Measurements from ENCODE around the gene TRIM47. TPM values are rescaled to one million over a fixed set of nuclear protein-coding genes. Genes with fewer than 3 reads are reported as not detected.

Gene TRIM47
- total and polyA plus RNA-seq, 2 of the 13 experiments (the other 11 are each of a cell fraction or from before 2014, with no cell fraction given) = 33.5 to 82.0 TPM

DNA sequence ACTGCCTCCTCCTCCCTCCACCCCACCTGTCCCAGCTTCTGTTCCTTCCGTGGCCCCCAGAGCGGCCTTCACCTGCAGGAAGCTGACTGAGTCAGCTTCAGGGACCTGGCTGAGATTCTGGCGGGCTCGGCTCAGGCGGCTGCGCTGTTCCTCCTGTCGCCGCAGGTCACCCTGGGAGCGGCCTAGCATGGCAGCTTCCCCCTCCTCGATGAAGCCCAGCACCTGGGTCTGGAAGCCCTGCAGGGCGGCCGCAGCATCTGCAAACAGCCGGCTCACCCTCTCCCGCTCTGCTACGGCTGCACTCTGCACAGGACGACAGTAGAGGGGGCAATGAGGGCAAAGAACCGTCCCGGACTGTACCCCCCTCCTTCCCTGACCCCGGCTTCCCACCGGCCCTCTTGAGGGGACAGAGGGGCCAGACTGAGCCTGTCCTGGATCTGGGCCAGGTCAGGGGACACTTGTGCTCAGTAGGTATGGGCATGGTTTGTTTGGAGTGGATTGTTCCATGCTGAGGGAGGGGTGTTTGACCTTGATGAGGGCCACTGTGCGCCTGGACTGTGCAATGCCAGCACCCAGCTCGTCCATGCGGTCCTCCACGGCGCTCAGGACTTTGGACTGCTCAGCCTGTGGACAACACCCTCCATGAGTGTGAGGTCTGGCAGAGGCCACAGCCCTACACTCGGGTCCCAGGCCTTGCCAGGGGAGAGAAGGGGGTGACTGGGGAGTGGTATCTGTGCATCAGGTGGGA is 2.0 kb downstream of the TRIM47 start (continued):
- peak; percentile 70 for TF ChIP-seq FOXJ3 (CRISPR knock-in tag; IDR thresholded peaks at IDR 0.05; ENCODE audit: borderline replicate concordance)
- TF ChIP-seq ZC3H13 (CRISPR knock-in tag; IDR thresholded peaks at IDR 0.05) = peak; percentile 100
- TF ChIP-seq ZMYM3 (CRISPR knock-in tag; IDR thresholded peaks at IDR 0.05) = peak; percentile 86
- no peak for TF ChIP-seq U2AF2 (IDR thresholded peaks at IDR 0.05; ENCODE audit: low read depth, low read length)
- TF ChIP-seq ZNF629 (CRISPR knock-in tag; conservative IDR thresholded peaks at IDR 0.05) = peak; percentile 61; the same call in 1 of the 2 replicates
- TF ChIP-seq, protein P1, sequence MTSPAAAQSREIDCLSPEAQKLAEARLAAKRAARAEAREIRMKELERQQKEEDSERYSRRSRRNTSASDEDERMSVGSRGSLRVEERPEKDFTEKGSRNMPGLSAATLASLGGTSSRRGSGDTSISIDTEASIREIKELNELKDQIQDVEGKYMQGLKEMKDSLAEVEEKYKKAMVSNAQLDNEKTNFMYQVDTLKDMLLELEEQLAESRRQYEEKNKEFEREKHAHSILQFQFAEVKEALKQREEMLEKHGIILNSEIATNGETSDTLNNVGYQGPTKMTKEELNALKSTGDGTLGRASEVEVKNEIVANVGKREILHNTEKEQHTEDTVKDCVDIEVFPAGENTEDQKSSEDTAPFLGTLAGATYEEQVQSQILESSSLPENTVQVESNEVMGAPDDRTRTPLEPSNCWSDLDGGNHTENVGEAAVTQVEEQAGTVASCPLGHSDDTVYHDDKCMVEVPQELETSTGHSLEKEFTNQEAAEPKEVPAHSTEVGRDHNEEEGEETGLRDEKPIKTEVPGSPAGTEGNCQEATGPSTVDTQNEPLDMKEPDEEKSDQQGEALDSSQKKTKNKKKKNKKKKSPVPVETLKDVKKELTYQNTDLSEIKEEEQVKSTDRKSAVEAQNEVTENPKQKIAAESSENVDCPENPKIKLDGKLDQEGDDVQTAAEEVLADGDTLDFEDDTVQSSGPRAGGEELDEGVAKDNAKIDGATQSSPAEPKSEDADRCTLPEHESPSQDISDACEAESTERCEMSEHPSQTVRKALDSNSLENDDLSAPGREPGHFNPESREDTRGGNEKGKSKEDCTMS (CRISPR knock-in tag; conservative IDR thresholded peaks at IDR 0.05) = no peak; the same call in 1 of the 2 replicates
- TF ChIP-seq MIXL1 (CRISPR knock-in tag; IDR thresholded peaks at IDR 0.05) = peak; percentile 95
- peak; percentile 70 for TF ChIP-seq ASH2L (IDR thresholded peaks at IDR 0.05; ENCODE audit: insufficient read length, low read depth, low read length)
- TF ChIP-seq, protein P2, sequence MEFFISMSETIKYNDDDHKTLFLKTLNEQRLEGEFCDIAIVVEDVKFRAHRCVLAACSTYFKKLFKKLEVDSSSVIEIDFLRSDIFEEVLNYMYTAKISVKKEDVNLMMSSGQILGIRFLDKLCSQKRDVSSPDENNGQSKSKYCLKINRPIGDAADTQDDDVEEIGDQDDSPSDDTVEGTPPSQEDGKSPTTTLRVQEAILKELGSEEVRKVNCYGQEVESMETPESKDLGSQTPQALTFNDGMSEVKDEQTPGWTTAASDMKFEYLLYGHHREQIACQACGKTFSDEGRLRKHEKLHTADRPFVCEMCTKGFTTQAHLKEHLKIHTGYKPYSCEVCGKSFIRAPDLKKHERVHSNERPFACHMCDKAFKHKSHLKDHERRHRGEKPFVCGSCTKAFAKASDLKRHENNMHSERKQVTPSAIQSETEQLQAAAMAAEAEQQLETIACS (CRISPR knock-in tag; IDR thresholded peaks at IDR 0.05) = peak; percentile 58
- TF ChIP-seq RXRA (CRISPR knock-in tag; IDR thresholded peaks at IDR 0.05) = peak; percentile 95
- TF ChIP-seq, protein P3, sequence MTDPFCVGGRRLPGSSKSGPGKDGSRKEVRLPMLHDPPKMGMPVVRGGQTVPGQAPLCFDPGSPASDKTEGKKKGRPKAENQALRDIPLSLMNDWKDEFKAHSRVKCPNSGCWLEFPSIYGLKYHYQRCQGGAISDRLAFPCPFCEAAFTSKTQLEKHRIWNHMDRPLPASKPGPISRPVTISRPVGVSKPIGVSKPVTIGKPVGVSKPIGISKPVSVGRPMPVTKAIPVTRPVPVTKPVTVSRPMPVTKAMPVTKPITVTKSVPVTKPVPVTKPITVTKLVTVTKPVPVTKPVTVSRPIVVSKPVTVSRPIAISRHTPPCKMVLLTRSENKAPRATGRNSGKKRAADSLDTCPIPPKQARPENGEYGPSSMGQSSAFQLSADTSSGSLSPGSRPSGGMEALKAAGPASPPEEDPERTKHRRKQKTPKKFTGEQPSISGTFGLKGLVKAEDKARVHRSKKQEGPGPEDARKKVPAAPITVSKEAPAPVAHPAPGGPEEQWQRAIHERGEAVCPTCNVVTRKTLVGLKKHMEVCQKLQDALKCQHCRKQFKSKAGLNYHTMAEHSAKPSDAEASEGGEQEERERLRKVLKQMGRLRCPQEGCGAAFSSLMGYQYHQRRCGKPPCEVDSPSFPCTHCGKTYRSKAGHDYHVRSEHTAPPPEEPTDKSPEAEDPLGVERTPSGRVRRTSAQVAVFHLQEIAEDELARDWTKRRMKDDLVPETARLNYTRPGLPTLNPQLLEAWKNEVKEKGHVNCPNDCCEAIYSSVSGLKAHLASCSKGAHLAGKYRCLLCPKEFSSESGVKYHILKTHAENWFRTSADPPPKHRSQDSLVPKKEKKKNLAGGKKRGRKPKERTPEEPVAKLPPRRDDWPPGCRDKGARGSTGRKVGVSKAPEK (CRISPR knock-in tag; IDR thresholded peaks at IDR 0.05; ENCODE audit: borderline replicate concordance) = no peak; the same call in none of the 2 replicates
- peak; percentile 42; the same call in 1 of the 2 replicates for TF ChIP-seq CHD4 (IDR thresholded peaks at IDR 0.05; ENCODE audit: borderline replicate concordance, low read length)
- peak; percentile 82 for TF ChIP-seq RBM39 (IDR thresholded peaks at IDR 0.05; ENCODE audit: low read depth, low read length, poor library complexity, severe bottlenecking)
- peak; percentile 79 for TF ChIP-seq ZNF777 (CRISPR knock-in tag; IDR thresholded peaks at IDR 0.05)
- TF ChIP-seq, protein P4, sequence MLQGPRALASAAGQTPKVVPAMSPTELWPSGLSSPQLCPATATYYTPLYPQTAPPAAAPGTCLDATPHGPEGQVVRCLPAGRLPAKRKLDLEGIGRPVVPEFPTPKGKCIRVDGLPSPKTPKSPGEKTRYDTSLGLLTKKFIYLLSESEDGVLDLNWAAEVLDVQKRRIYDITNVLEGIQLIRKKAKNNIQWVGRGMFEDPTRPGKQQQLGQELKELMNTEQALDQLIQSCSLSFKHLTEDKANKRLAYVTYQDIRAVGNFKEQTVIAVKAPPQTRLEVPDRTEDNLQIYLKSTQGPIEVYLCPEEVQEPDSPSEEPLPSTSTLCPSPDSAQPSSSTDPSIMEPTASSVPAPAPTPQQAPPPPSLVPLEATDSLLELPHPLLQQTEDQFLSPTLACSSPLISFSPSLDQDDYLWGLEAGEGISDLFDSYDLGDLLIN (CRISPR knock-in tag; IDR thresholded peaks at IDR 0.05; ENCODE audit: borderline replicate concordance) = no peak
- TF ChIP-seq, protein P5, sequence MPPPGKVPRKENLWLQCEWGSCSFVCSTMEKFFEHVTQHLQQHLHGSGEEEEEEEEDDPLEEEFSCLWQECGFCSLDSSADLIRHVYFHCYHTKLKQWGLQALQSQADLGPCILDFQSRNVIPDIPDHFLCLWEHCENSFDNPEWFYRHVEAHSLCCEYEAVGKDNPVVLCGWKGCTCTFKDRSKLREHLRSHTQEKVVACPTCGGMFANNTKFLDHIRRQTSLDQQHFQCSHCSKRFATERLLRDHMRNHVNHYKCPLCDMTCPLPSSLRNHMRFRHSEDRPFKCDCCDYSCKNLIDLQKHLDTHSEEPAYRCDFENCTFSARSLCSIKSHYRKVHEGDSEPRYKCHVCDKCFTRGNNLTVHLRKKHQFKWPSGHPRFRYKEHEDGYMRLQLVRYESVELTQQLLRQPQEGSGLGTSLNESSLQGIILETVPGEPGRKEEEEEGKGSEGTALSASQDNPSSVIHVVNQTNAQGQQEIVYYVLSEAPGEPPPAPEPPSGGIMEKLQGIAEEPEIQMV (CRISPR knock-in tag; IDR thresholded peaks at IDR 0.05; ENCODE audit: low read depth) = peak; percentile 98

All from HepG2 (cell line).